Mesodermal cell (in vitro differentiated cells): ENCODE measurements around the gene TTC7B.

Source experiments
- H3K27ac ChIP-seq: 2 replicates; pipeline ENCODE4 v1.7.0; 2013; ENCODE audit warnings: mild to moderate bottlenecking, low read depth, low read length, moderate library complexity; ENCODE audit not compliant: severe bottlenecking
- H3K36me3 ChIP-seq: 2 replicates; pipeline ENCODE4 v1.7.1; 2013; ENCODE audit warnings: mild to moderate bottlenecking, low read length, moderate library complexity; ENCODE audit not compliant: control insufficient read depth, insufficient read depth
- H3K4me1 ChIP-seq: one replicate; pipeline ENCODE4 v1.7.1; 2013; ENCODE audit warnings: mild to moderate bottlenecking, low read length; ENCODE audit not compliant: insufficient read depth, control insufficient read depth, poor library complexity, severe bottlenecking
- H3K4me3 ChIP-seq: 2 replicates; pipeline ENCODE4 v1.7.0; 2013; ENCODE audit warnings: low read length, control low read depth, mild to moderate bottlenecking; ENCODE audit not compliant: insufficient read depth, poor library complexity, severe bottlenecking; ENCODE audit errors: extremely low read depth
- H3K9me3 ChIP-seq: 2 replicates; pipeline ENCODE4 v1.7.1; 2013; ENCODE audit warnings: mild to moderate bottlenecking, low read length, moderate library complexity; ENCODE audit not compliant: control insufficient read depth
- WGBS, 2 experiments: methylation state at CpG; one replicate each; pipeline ENCODE4 v1.1.5; 2013; ENCODE audit warnings: missing lambda C conversion rate in 2 of 2; ENCODE audit not compliant: insufficient coverage in 2 of 2; 5-methylcytosine and 5-hydroxymethylcytosine counted together

Gene TTC7B

GRCh38 chr14:90488256-90488655 is 328.0 kb downstream of the TTC7B start:
- H3K4me3 ChIP-seq: no peak overlapping the region
- H3K36me3 ChIP-seq: no peaks in the 10 kb centered on the region
- H3K27ac ChIP-seq: no peak overlapping the region
- no peaks in the 10 kb centered on the region for H3K9me3 ChIP-seq
- 93 to 100% methylated on average over 3 of the region's 5 CpGs for WGBS, 2 experiments
- H3K4me1 ChIP-seq: no peaks in the 10 kb centered on the region

DNA sequence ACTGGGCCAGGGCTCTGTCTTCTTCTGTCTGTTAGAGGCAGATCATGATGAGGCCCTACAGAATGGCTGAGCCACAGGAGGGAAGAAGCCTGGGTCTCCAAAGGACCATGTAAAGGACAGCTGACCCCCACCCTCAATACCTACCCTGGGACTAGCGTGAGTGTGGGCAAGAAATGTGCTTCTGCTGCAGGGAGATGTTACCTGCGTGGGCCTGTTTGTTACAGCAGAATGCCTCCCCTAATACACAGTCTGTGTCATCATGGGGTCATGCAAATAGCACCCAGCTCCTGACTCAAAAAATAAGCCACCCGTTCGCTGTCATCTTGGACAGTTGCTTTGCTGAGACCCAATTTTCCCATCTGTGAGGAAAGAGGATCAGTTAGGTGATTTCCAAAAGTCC is 328.8 kb downstream of the TTC7B start:
- Histone ChIP-seq H3K4me3 (no peak overlapping the region), H3K36me3 (no peaks in the 10 kb centered on the region)

GRCh38 chr14:90487031-90487430 is 329.2 kb downstream of the TTC7B start:
- Histone ChIP-seq H3K36me3 (no peaks in the 10 kb centered on the region), H3K4me1 (no peaks in the 10 kb centered on the region), H3K9me3 (no peaks in the 10 kb centered on the region), H3K4me3 (no peak overlapping the region), H3K27ac (no peak overlapping the region)
- WGBS, 2 experiments: 83 to 87% methylated on average over 3 of the region's 4 CpGs

More for the DNA sequence above, 328.8 kb downstream of the TTC7B start:
- Histone ChIP-seq H3K9me3 (no peaks in the 10 kb centered on the region), H3K4me1 (no peaks in the 10 kb centered on the region), H3K27ac (no peak overlapping the region)
- WGBS, 2 experiments: 95 to 100% methylated on average over 3 of the region's 4 CpGs

GRCh38 chr14:90484291-90484690 is 331.9 kb downstream of the TTC7B start:
- 84 to 87% methylated on average over 3 of the region's 3 CpGs for WGBS, 2 experiments
- Histone ChIP-seq H3K4me1 (no peaks in the 10 kb centered on the region), H3K4me3 (no peak overlapping the region), H3K36me3 (no peaks in the 10 kb centered on the region), H3K27ac (no peak overlapping the region), H3K9me3 (no peaks in the 10 kb centered on the region)

DNA sequence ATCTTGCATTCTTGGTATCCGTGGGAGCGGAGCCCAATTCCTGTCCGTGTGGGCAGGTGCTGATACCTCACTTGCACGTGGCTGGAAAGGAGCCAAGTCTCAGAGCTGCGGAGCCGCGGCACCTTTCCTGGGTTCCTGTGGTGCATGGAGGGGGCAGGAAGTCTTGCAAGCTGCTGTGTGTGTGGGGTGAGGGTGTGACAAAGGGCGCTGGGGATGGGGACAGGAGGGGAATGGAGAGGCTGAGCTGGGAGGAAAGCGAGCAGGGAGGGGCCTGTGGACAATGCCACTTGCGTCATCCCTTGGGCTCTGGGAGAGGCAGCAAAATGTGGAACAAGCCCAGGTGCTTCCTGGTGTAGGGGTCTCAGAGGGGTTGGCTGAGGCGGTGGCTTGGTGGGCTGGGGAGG is 332.7 kb downstream of the TTC7B start:
- 80% methylated on average over 8 to 9 of the region's 11 CpGs for WGBS, 2 experiments
- Histone ChIP-seq H3K27ac (no peak overlapping the region), H3K9me3 (no peaks in the 10 kb centered on the region), H3K4me1 (no peaks in the 10 kb centered on the region), H3K4me3 (no peak overlapping the region), H3K36me3 (no peaks in the 10 kb centered on the region)

GRCh38 chr14:90483117-90483516 is 333.1 kb downstream of the TTC7B start:
- Histone ChIP-seq H3K4me1 (no peaks in the 10 kb centered on the region), H3K4me3 (no peak overlapping the region), H3K27ac (no peak overlapping the region), H3K9me3 (no peaks in the 10 kb centered on the region), H3K36me3 (no peaks in the 10 kb centered on the region)
- WGBS, 2 experiments: 83 to 100% methylated on average over 1 of the region's 2 CpGs

DNA sequence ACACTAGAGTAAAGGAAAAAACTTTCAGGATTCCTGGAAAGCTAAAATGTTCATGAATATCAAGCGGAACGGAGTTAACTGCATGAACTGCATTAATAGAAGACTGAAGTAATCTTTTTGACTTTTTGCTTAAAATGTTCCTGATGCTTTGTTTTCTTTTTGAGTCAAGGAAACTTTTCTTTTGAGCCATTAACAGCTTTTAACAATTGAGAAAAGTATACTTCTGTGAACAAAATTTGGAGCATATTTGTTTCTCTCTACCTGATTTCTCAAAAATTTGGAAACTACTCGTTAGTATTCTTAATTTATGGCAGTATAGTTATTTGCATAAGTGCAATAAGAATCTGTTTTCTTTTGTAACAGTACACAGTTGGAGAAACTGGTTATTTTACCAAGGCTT is 340.9 kb downstream of the TTC7B start:
- Histone ChIP-seq H3K36me3 (no peaks in the 10 kb centered on the region), H3K4me1 (no peaks in the 10 kb centered on the region), H3K9me3 (peaks cover 31% of the 10 kb centered on the region), H3K4me3 (no peak overlapping the region), H3K27ac (no peak overlapping the region)
- 40 to 45% methylated on average over 2 of the region's 3 CpGs for WGBS, 2 experiments
